Stimulated activated CD4-positive, alpha-beta T cell treated with anti-CD3 and anti-CD28 coated beads, TNF-alpha, amount 100 ng/mL, for 4 hours (primary cell): Measurements from ENCODE around the gene RNF11.
"Not testable (repeated sequence)": the region's sequence is repeated elsewhere in the genome, so short reads cannot be mapped to it uniquely, and the experiment has no call there.

Source experiments
- DNase-seq, 3 experiments: peaks; one replicate each; pipeline ENCODE4 v3.0.0-alpha.2; 2020; ENCODE audit warnings: low read depth in 3 of 3

RNF11 gene

GRCh38 chr1:51228471-51228870 is 7.6 kb upstream of the RNF11 start:
- not testable (repeated sequence) for DNase-seq

GRCh38 chr1:51230501-51231078 is 5.5 kb upstream of the RNF11 start:
- no peak for DNase-seq

- DNase-seq: no peak
These were observed 5.0 kb upstream of the RNF11 start for GRCh38 chr1:51231120-51231519.

- no peak for DNase-seq
These were observed 4.2 kb upstream of the RNF11 start for GRCh38 chr1:51231896-51232295.

GRCh38 chr1:51234236-51234635 is 1.8 kb upstream of the RNF11 start:
- DNase-seq: not testable (repeated sequence)

GRCh38 chr1:51234721-51235425 is 1.2 kb upstream of the RNF11 start:
- DNase-seq: peak in 2 of 3 experiments; percentile 11 to 29

- peak in 1 of 3 experiments; percentile 27 for DNase-seq
These were observed 668 bp downstream of the RNF11 start for GRCh38 chr1:51236531-51237350.

GRCh38 chr1:51237351-51238033 is 1.4 kb downstream of the RNF11 start:
- no peak for DNase-seq

GRCh38 chr1:51238034-51238403 is 1.9 kb downstream of the RNF11 start:
- no peak for DNase-seq

- DNase-seq: no peak
These were observed 4.0 kb downstream of the RNF11 start for GRCh38 chr1:51240084-51240483.

GRCh38 chr1:51241119-51241518 is 5.0 kb downstream of the RNF11 start:
- no peak for DNase-seq

- DNase-seq: no peak
These were observed 6.5 kb downstream of the RNF11 start for GRCh38 chr1:51242546-51242945.

GRCh38 chr1:51247022-51247421 is 10.9 kb downstream of the RNF11 start:
- DNase-seq: no peak

GRCh38 chr1:51247499-51247898 is 11.4 kb downstream of the RNF11 start:
- no peak for DNase-seq

- no peak for DNase-seq
These were observed 13.4 kb downstream of the RNF11 start for GRCh38 chr1:51249445-51249844.

GRCh38 chr1:51250729-51251128 is 14.7 kb downstream of the RNF11 start:
- not testable (repeated sequence) for DNase-seq

GRCh38 chr1:51251165-51251564 is 15.1 kb downstream of the RNF11 start:
- not testable (repeated sequence) for DNase-seq

- no peak for DNase-seq
These were observed 16.3 kb downstream of the RNF11 start for GRCh38 chr1:51252366-51252765.

GRCh38 chr1:51253691-51254090 is 17.6 kb downstream of the RNF11 start:
- DNase-seq: no peak

- DNase-seq: no peak
These were observed 19.3 kb downstream of the RNF11 start for GRCh38 chr1:51255331-51255730.

GRCh38 chr1:51263147-51263877 is 27.2 kb downstream of the RNF11 start:
- DNase-seq: no peak

- no peak for DNase-seq
These were observed 28.4 kb downstream of the RNF11 start for GRCh38 chr1:51264451-51264850.
